H1 (cell line): ENCODE data around the gene SH3RF3. TPM values are rescaled to one million over a fixed set of nuclear protein-coding genes. Genes with fewer than 3 reads are reported as not detected.

Experiments
- BCL11A ChIP-seq, 2 experiments: IDR thresholded peaks; one replicate each; pipeline ENCODE4 v1.6.1; 2011; ENCODE audit warnings: low read depth in 2 of 2, low read length in 2 of 2, mild to moderate bottlenecking in 2 of 2
- BRCA1 ChIP-seq: IDR thresholded peaks from 2 replicates; pipeline ENCODE4 v1.6.1; 2012; ENCODE audit warnings: low read depth, low read length, improper control_type of control experiment
- SP1 ChIP-seq: IDR thresholded peaks from 2 replicates; pipeline ENCODE4 v1.6.1; 2011; ENCODE audit warnings: low read depth, low read length
- polyA plus RNA-seq, 7 experiments: library from polyadenylated mRNA; depleted of rRNA in 3 of 7; stranded (reverse) in 5 of 7; unstranded in 2 of 7; fragments of >200 nt in 5 of 7; fragments of 200-250 nt in 2 of 7; gene quantifications; 1 replicate in 5 of 7; 2 replicates in 1 of 7; 4 replicates in 1 of 7; pipeline versions ENCODE4 v1.2.1 to v1.2.3, GENCODE V29; 2011 to 2013; ENCODE audit warnings: missing spikeins in 2 of 7, mixed read lengths in 2 of 7
- total RNA-seq: library from RNA; stranded (reverse); fragmentation: NEBNext Ultra II Directional; extraction: Animal tissue kit (Norgen Biotek cat#: 25700); gene quantifications from 2 replicates; pipeline ENCODE4 v1.2.1, GENCODE V29; 2021

The SH3RF3 gene
- total and polyA plus RNA-seq, 2 of the 8 experiments (the other 6 are each of a cell fraction or from before 2014, with no cell fraction given), result 0.11 to 0.65 TPM

- TF ChIP-seq SP1, result no peak
- no peak for TF ChIP-seq BRCA1
- TF ChIP-seq BCL11A (IDR thresholded peaks at IDR 0.05; ENCODE audit: low read depth in 2 of 2, low read length in 2 of 2), result no peak
Measured at GRCh38 chr2:109345653-109346480, 216.9 kb downstream of the SH3RF3 start (continued).
